GM10266 (cell line): ENCODE data around the gene ATPAF1.
"Not testable (repeated sequence)": the region's sequence is repeated elsewhere in the genome, so short reads cannot be mapped to it uniquely, and the experiment has no call there.

Experiments used
- DNase-seq: peaks from one replicate; pipeline ENCODE4 v3.0.0; 2012; ENCODE audit errors: extremely low spot score
- CTCF ChIP-seq: IDR thresholded peaks from 2 replicates; pipeline ENCODE4 v1.5.1; 2012; ENCODE audit warnings: mild to moderate bottlenecking, low read depth; ENCODE audit not compliant: control insufficient read depth, insufficient read depth; ENCODE audit errors: missing control alignments

Gene ATPAF1

GRCh38 chr1:46670134-46670533 lies 2.0 kb upstream of the ATPAF1 start:
- no peak for DNase-seq
- TF ChIP-seq CTCF, result no peak

GRCh38 chr1:46665983-46666382 lies 2.2 kb downstream of the ATPAF1 start:
- no peak for TF ChIP-seq CTCF

GRCh38 chr1:46662919-46663318 lies 5.2 kb downstream of the ATPAF1 start:
- DNase-seq, result not testable (repeated sequence)

More at GRCh38 chr1:46665983-46666382, 2.2 kb downstream of the ATPAF1 start:
- no peak for DNase-seq

- DNase-seq, result peak; percentile 48
These were observed 8.0 kb downstream of the ATPAF1 start for GRCh38 chr1:46660116-46660515.

GRCh38 chr1:46659307-46659870 lies 8.8 kb downstream of the ATPAF1 start:
- no peak for TF ChIP-seq CTCF
- DNase-seq, result no peak

GRCh38 chr1:46657775-46658174 lies 10.4 kb downstream of the ATPAF1 start:
- DNase-seq, result no peak
- no peak for TF ChIP-seq CTCF

GRCh38 chr1:46656643-46657042 lies 11.5 kb downstream of the ATPAF1 start:
- DNase-seq, result no peak
- TF ChIP-seq CTCF, result no peak

- no peak for TF ChIP-seq CTCF
- no peak for DNase-seq
These were observed 12.3 kb downstream of the ATPAF1 start for GRCh38 chr1:46655848-46656247.

- DNase-seq, result not testable (repeated sequence)
These were observed 13.5 kb downstream of the ATPAF1 start for GRCh38 chr1:46654698-46655097.
